Nucleus accumbens (tissue), 56 donors: ENCODE data around the gene SH3PXD2A.

ENCODE experiments used
- DNase-seq, 56 donors: peaks; one replicate each; lab custom pipeline; 2025; lab: John Stamatoyannopoulos, UW

SH3PXD2A gene

DNA sequence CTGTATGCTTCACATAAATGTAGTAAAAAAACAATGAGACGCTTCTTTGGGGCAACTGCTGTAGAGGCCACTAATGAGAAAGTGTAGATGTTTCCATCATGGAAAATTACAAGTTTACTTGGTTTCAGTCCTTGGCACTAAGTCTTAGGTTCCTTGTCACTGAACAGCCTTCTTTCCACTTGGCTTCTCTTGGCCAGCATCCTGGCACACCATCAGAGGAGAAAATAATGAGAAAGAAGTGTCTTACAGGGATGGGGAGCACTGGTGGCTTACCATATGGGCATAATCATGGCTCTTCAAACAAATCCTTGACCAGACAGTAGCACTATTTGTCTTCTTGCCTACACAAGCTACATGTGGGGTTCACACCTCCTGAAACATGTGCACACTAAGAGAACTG, 22.5 kb upstream of the SH3PXD2A start:
- no peak for DNase-seq

DNA sequence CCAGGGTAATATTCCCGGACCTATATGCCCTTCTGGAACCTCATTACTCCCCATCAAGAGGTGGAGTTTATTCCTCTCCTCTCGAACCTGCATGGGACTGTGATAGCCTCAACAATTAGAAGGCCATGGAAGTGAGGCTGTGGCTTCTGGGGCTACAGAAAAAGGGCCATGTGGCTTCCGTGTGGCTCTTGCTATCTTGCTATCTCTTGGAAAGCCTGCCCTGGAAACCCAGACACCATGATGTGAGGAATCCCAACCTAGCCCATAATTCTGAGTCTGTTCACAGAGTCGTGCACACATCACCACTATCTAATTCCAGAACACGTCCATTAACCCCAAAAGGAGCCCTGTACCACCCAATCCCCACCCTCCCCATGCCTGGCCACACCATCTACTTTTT, 20.8 kb upstream of the SH3PXD2A start:
- DNase-seq = no peak

DNA sequence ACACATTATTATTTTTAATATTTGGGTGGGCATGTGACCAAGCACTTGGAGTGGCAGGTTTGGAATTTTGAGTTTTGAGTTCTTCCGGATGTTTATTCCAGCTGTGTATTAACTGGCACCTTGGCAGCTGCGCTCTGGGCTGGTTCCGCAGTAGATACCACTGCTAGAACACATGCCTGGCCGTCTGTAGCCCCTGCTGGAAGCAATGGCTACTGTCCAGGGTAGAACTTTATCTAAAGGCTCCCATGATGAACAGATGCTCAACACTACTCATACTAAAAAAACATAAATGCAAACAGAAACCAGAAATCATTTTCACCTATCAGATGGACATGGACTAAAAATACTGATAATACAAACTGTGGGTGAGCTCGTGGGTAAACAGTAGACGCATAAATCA, 19.4 kb upstream of the SH3PXD2A start:
- DNase-seq = no peak

DNA sequence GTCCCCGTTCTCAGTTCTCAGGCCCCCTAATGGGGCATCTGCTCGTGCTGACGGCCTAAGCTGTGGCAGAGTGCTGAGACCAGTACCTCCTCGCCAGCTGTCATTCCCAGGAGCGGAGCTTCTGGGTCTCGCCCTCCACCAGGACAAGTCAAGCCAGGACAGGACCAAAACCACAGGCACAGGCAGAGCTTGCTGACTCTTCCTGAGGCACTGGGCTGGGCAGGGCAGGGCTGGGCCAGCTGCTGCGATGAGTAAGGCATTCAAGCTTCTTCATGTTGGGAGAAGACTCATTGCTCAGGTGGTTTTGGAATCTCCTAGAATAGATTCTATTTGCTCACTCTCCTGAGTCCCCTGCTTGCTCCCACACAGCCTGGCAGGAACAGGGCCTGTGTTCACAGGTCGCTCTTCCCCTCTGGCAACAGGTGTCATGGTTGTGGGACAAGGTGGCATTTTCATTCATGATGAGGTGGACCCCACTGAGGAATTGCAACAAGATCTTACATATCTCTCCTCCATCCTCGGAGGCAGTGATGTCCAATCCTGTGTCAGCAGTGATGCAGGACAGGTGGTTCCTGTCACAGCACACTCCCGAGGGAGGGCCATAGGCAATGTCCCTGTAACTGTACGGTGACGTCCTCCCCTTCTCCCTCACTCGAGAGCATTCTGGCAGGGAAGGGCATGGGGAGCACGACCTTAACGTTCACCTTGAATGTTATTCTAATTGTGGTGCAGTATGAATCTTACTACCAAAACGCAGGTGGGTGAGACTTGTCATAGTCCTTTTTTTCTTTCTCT, 17.0 kb upstream of the SH3PXD2A start:
- DNase-seq = no peak

DNA sequence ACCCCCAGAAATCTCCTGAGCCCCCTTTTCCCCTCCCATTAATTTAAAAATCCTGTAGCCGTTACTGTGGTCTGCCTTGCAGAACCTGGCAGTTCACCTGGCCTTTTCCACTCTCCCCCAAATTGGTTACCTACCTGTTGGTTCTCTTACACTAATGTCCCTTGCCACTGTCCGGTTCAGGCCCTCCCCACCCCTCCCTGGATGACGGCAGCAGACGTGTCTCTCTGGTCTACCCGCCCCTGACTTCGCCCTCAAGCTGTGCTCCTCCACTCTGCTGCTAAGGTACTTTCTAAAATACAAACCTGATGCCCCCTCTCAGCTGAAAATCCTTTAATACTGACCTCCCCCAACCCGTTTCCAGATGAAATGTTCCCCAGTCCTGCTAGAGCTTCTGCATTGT, 15.6 kb upstream of the SH3PXD2A start:
- no peak for DNase-seq

DNA sequence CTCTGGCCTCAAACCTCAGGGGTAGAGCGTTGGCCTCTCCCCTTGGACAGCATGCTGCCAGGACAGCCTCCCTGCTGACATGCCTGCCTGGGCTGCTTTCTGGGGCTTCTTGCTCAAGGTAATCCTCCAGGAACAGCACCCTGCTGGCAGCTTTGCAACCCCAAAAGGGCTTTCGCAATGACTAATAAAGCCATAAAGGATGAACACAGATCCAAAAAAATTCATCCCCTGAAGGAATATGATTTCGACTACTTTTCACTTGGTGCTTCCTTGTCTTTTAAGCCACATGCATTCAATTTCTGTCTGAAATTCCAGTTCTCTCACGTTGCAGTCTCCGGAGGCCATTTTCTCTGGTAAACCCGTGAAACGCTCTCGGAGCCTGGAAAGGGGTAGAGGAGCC, 15.1 kb upstream of the SH3PXD2A start:
- DNase-seq = no peak

DNA sequence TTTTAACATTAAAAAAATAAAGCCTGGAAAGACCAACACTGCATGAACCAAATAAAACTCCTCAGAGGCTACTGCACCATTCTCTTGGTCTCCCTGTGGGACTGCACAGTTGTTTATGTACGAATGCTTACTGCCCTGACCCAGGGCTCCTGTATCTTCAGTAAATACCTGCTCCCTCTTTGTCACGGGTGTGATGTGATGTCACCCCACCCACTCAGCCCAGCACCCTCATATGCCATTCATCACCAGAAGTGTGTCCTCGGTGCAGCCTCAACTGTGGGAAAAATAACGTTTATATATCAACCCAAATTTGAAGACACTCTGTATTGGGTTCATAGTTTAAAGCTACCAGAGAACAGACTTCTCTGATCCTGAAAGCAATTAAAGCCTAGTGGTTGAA, 14.0 kb upstream of the SH3PXD2A start:
- DNase-seq = no peak

DNA sequence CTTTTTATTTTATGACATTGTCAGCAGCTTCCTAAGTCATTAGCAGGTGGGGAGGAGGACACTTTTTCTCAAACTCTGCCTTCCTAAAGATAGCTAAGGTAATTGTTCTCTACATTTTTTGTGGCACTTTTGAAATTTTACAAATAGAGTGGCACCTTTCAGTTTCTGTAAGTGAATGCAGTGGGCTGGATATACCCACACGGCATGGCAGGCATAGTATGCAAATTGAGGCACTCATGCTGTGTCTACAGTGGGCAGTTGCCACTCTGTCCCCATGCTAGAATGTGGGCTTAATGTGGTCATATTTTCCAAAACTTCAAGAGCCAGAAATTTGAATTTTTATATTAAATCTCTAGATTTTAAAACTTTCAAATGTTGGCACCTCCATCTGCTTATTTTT, 12.8 kb upstream of the SH3PXD2A start:
- no peak for DNase-seq

DNA sequence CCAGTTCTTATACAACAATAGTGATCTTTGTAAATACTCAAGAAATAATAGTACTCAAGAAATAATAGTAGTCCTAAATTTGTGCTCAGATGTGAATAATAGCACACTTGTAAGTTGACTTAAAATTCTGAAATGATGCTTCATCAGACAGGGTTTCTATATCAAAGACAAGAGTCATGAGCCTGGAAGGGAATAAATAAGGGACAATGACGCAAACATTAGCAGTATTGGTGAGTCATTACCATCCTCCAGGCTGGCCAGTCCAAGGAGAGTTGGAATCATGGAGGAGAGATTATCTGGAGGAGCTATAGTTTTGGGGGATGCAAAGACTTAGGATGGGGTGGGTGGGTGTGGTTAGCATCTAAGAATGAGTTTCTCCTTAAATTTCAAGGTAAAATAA, 6.1 kb upstream of the SH3PXD2A start:
- no peak for DNase-seq

DNA sequence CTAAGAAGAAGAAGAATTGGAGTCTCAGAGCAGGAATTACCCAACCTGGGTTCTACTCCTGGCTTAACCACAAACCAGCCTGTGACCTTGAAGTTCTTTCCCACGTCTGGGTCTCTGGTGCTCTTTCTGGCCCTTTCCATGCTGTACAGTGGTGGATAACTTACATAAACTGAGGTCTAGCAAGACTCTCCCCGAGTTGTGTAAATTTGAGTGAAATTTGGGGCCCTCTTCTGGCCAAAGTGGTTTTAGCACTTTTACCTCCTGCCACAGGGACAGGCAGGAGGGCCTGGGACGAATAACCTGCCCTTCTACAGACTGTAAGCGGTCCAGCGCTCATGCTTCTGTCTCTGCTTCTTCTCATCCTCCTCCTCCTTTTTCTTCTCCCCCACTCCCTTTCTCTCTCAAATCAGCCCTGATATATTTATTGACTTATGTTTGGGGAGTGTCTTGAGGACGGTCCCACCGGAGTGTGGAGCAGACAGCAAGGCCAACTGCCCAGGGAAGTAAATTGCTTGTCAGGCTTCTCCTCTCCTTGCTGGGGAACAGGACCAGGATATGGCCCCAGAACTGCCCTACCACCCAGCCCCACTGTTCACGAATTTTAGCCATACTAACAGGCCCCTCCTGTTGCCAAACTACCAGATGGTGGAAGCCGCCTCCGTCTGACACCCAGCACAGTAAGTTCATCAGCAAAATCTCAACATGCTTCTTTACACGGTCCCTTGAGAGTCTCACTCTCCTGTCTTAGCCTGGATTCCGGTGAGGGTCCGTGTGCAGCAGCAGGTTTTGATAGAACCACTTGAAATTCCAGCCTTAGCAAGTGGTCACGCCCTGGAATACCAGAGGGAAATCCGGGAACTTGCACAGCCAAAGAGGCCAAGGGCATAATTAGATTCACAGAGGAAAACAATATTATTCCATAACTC, 4.0 kb upstream of the SH3PXD2A start:
- peak in 46 of 56 donors; percentile 10 to 81 (median 51) for DNase-seq

DNA sequence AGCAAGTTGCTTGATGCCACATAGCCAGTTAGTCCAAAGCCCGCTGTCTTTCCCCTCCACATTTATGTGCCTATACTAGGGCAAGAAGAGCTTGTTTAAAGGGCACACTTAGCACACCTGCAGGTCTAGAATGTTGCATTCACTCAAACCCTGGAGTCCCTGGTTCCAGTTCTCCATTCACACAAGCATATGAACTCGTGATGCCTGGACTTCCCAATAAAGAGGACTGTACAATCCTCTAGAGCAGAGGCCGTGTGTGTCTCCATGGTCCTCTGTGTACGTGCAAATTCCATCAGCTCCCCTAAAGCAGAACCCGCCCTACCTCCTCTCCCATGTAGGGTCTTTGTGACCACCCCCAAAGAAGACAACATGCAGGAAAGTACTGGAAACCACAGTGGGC, 3.0 kb upstream of the SH3PXD2A start:
- no peak for DNase-seq

DNA sequence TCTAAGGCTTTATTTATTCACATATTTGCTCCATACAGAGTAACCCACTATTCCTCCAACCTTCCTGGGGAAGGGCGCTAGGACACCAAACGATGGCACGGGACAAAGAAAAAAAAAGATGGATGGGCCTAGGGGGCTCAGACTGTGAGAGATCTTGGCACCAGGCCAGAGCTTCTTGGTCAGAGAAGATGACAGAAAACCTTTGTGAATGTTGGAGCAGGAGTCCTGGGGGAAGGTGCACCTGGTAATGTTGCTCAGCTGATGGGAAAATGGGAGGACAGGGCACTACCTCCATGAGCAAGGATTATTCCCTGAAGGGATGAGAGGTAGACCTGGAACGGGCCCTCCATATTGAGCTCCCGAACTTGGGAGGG, 1.4 kb upstream of the SH3PXD2A start:
- DNase-seq = no peak

DNA sequence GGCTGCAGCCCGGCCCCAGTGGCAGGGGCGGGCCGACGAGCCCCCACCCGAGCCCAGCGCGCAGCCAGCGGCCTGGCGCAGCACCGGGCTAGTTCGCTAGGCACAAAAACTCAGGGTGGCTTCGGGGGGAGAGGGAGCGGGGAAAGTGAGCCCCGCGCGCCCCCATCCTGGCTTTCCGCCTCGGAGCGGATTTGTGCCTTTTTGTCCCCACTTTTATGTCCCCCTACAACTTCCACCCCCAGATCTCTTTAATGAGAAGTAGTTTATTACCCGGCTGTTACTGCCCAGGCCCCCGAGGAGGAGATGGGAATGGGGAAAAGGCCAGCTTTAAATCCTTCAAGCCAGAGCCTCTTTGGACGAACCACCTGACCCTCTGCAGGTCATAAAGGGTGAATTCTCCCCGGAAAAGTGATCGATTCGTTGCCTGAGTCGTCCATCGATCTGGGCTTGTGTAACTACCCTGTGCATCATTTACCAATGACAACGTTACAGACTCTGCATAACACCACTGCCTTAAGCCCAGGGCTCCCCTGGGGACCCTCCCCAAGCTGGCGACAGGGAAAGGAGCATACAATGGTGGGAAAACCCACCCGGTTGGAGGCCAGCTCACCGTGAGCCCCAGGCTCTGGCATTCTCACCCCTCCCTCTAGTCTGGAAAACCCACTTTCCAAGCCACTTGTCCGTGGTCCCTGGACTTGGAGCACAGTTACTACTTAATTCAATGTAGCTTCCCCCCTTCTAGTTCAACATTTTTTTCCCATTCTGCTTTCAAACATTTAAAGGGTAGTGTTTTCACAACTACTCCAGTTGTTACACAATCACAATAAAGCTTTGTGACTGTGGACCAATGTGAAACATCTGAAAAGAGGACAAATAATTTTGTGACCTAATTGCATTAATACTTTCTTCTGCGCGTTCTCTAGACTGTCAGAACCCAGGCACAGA, 748 bp upstream of the SH3PXD2A start:
- peak in 4 of 56 donors; percentile 37 to 75 (median 56) for DNase-seq

DNA sequence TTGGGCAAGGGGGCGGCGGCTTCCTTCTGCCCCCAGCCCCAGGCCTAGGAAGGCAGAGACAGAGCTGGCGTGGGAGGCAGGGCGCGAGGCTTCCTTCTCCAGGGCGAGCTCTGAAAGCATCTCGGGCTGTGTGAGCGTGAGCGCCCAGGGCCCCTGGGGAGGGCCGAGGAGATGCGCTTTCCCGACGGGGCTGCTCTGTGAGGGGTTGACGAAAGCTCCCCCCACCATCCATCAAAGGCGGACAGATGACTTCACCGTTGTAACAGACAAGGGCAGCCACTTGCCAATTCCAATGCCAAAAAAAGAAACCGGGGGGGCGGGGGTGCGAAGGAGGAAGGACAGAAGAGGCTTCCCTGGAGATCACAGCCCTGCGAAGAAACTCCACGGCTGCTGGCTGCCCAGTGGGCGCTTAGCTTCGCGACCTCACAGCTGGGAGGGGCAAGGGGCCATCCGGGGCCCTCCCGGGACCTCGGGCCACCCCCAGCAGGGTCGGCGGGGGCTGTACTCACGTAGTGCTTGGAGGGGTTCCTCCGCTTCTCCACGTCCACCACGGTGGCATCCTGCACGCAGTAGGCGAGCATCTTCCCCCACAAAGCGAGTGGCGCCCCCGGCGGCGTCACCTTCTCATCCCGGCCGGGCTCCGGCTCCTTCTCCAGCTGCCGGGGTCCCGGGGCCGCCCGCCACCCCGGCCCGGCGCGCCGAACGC, 537 bp downstream of the SH3PXD2A start:
- peak in 18 of 56 donors; percentile 14 to 61 (median 38) for DNase-seq

DNA sequence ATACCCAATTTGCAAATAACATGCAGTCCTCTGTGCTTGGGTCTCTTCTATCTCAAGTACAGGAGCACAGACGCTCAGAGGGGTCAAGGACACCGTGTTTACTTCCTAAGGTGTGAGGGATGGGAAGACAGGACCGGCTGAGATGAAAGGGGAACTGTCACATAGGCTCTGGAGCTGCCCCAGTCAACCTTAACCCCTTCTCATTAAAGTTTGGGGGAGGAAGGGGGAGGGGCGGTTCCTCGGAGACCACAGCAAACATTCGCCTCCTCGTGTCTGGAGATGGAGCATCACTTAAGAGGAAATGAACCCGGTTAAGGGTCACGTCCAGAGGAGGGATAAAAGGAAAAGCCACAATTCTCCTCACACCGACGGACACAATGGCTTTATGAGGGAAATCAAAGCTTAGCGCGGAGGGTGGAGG, 1.1 kb downstream of the SH3PXD2A start:
- DNase-seq = peak in 2 of 56 donors; percentile 38 to 39

DNA sequence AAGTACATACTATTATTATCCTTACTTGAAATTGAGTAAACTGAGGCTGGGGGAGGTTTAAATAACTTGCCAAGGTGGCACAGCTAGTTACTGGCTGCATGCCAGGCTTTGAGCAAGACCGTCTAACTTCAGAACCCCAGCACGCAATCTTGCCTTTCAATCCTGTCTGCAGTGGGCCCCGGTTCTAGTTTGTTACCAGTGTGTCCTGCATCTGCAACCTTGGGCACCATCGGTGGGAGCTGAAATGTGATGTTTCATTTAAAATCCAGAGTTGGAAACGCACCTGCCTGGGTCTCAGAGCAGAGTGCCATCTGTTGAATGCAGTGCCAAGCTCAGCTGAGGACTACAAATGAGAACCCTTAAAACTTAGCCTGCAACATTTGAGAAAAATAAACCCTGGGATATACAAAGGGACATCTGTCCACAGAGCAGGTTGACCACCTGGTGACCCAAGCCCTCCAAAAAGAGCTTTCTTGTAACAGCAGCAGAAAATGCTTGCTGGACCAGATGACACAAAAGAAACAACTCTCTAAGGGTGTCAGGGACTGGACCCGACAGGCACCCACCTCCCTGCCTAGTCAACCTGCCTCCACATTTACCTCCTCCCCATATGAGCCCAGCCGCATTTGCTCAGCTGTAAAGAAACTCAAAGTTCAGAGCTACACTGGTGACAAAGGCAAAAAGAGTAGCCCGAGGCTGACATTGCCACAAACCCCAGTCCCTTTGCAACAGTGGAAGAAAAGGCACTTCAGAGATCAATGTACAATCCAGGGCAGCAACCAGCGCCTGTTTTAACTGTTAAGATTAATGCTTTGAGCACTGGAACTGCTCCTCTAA, 1.7 kb downstream of the SH3PXD2A start:
- peak in 3 of 56 donors; percentile 11 to 39 (median 29) for DNase-seq

DNA sequence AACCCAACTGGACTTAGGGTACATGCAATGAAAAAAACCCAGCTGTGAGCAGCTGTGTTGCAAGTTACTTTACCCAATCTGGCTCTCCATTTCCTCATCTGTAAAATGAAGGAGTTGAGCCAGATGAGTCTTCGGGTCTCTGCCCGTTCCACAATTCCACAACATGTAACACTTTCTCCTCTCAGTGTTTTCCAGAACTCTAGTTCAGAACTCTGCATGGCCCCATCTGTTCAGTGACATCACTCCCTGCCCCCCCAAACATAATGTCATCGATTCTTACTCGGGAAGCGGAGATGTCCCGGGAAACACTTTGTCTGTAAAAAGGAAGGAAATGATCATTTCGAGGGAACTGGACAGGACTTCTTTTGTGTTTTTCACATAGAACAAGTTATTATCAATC, 2.5 kb downstream of the SH3PXD2A start:
- DNase-seq = peak in 3 of 56 donors; percentile 17 to 28 (median 21)

DNA sequence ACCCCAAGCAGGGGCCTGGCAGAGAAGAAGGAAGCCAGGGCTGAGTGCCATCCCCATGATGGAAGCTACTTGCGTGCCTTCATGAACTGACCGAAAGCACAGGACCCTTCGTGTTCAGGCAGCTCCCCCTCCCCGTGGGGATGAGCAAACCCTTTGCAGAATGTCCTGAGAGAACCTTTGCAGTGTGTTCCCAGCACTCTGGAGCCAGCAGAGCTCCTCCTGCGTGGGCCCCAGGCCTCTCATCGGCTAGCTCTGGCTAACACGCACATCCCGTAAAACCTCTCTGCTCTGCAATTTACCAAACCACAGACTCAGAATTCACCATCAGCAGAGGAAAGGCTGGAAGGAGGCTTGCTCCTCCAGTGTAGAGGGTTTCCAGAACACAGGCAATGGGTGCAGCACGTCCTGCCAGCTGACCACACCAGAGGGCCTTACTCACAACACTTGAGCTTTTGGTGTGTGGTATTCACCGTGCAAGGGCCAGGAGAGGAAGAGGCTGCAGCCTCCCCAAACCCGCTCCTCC, 3.1 kb downstream of the SH3PXD2A start:
- no peak for DNase-seq

DNA sequence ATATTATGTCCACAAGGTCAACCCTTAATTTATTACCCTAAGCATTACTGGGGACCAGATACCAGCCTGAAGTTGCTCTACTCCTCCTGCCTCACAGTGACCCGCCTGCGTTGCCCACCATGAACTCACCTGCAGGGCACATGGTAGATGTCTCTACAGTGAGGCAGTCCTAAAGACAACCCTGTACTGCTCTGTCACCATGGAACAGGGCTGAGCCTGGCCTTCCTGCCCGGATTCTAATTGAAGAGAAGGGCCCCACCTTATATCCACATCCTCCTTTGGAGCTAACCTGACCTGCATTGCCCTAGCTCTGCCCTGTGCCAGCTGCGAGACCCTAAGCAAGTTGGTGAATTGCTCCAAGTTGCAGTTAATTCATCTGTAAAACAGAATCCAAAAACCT, 4.1 kb downstream of the SH3PXD2A start:
- no peak for DNase-seq
